ENCODE data around the gene USP15.

USP15 gene

DNA sequence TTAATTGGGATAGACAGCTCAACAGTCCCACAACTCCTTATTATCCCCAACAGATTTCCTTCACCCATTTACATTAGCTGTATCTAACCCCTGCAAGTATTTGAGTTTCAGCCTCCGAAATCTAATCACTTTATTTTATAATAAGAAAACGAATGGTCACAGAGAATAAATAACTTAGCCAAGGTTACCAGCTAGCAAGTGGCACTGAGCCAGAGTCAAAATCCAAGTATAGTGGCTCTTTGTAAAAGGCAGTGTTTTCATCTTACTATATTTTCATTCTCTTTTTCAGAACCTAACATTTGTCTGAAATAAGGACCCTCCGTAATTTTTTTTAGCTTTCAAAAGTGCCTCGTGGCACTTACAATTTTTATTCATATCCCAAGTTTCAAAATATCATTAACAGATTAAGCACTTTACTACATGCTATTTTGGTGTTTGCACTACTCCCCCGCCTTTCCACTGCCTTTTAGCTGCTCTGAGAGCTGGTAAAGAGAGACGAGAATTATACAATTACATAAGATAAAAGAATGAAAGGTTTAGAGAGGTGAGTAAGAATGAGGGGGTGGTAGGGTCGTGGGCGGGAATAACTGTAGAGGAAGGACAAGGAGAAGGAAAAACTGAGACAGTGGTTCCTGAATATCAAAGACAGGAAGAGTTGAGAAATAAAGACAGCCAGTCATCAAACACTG is 3.7 kb upstream of the USP15 start:
- FAIRE-seq (no peak), DNase-seq (ENCODE audit: insufficient read length, low spot score) (no peak)

DNA sequence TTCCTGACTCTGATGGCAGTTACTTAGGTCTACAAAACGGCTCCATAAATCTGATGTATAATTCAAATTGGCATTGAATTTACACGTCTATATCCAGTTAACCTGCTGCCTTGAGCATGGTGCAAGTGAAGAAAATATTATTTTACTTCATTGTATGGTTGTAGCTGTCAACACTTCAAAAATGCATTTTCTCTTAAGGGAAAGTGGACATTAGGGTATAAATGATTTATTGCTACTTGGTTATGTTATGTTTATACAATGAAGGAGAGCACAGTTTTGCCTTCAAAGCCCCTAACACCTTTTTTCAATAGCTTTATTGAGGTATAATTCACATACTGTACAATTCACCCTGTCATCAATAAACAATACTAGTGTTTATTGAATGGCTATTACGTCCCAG is 2.0 kb upstream of the USP15 start:
- FAIRE-seq, result no peak
- no peak for DNase-seq (ENCODE audit: insufficient read length, low spot score)

DNA sequence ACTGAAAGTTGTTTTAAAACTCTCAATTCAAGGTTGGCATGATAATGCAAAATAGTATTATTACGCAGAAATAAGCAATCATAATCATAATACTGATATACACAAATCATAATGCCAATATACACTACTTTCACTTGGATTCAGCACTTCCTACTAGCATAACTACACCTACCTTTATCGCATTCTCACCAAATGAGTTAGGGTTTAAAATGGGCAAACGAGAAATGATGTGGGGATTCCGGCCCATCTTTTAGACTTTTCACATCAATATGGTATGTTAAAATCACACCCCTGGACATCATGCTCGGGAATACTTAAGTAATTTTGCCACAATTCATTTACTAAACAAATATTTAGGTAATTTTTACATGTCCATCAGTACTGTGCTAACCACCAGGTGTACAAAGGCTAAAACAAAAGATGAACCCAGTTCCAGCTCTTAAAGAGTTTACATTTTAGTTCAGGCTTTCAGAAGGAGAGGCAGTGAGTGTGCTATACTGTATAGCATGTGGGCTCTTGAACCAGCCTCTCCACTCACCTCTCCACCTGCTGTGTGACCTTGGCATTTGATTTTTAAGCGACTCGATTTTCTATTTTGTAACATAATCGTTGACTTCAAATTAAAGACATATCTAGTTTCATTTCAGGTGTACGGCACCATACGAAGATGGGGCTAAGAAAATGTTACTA is 1.1 kb upstream of the USP15 start:
- DNase-seq (ENCODE audit: insufficient read length, low spot score) (no peak), FAIRE-seq (no peak)

DNA sequence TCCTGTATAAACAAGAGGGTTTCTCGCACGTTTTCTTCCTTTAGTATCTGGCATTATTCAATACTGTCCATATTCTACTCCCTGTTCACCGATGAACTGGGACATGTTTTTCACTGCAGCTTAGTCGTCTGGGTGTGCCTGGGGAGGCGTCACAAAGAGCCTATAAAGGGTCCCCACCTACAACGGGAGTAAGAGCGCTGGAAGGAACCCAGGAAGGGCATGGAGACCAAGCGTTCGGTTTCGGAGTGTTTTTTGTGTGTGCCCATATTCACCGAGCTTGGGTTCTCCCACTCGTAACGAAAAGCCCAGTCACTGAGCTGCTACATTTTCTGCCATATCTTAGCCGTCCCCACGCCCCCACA is 592 bp upstream of the USP15 start:
- FAIRE-seq (no peak), DNase-seq (ENCODE audit: insufficient read length, low spot score) (no peak)

DNA sequence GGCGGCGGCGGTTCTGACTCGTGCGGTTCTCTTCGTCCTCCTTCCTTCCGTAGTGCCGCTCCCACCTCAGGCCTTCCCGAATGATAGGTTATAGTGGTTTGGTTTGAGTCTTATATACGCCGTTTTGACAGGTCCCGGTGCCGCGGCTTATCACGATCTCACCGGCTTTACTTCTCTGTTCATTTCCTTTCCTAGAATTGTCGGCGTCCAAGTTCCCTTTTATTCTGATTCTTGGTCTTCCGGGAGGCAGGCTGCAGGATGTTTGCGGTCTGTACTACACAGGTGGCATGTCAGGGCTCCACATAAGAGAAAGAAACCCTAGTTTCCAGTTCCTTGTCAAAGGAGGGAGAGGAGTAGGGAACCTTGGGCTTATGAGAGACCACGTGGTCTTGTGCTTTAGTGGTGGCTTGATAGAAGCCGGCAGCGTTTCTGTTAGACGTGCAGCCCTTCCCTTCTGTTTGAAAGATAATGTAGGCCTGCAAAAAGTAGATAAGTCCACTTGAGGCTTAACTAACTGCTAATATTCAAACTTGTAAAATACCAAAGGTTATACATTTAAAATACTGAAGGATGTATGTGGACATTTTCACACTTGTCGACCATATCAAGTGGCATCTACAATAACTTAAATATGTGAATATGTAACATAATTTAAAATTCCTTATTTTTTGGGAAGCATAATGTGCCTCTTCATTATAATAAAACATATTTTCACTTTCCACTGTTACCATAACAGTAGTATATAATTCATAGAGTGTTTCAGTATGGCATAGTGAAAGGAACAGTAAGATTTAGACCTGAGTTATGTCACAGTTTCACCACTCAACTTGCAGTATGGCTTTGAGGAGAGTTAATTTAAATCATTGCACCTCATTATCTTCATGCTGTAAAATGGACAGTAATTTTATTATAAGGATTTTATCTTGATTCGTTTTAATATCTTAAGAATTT is 804 bp downstream of the USP15 start:
- FAIRE-seq (no peak), DNase-seq (ENCODE audit: insufficient read length, low spot score) (no peak)

DNA sequence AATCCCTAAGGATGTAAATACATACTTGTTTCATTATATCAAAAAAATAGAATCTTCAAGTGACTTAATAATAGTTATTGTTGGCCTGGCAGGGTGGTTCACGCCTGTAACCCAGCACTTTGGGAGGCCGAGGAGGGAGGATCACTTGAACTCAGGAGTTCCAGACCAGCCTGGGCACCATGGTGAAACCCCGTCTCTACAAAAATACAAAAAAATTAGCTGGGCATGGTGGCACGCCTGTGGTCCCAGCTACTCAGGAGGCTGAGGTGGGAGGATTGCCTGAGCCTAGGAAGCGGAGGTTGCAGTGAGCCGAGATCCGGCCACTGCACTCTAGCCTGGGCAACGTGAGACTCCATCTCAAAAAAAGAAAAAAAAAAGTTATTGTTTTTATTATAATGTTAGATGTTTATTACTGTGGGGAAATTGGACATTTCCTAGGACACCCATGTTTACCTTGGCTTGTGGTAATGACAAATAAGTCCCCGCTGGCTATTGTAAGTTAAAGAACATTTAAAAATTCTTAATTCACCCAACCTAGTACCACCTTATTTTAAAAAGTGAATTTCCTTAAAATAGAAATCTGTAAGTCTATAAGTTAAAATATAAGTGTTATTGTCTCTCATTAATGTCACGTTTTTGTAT is 1.8 kb downstream of the USP15 start:
- DNase-seq (ENCODE audit: insufficient read length, low spot score) (no peak), FAIRE-seq (no peak)

DNA sequence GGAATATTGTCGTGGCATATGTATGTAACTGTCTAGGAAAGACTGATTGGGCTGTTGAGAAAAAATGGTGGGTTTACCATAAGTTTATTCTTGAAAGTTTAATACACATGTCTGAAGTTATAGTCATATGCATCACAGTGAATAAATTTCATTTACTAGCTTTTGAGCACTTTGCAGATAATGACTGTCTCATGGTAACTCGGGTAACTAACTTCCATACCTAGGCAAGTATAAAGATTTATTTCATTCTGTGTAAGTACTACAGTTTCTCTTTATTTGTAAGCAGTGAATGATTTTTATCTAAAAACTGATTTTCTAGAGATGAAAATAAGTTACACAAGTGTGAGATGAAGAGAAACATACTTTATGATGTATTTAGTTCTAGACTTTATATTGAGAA is 3.0 kb downstream of the USP15 start:
- FAIRE-seq, result no peak

DNA sequence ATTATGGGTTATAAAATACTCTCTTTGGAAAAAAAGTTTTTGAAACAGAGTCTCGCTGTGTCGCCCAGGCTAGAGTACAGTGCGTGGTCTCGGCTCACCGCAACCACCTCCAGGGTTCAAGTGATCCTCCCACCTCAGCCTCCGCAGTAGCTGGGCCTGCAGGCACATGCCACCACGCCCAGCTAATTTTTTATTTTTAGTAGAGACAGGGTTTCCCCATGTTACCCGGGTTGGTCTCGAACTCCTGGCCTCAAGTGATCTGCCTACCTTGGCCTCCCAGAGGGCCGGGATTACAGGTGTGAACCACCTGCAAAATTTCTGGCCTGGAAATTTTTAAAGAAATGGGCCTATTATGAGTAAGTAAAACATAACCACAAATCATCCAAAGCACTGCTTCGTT is 3.8 kb downstream of the USP15 start:
- FAIRE-seq (no peak), DNase-seq (ENCODE audit: insufficient read length, low spot score) (no peak)

More for the DNA sequence above, 3.0 kb downstream of the USP15 start:
- no peak for DNase-seq (ENCODE audit: insufficient read length, low spot score)

DNA sequence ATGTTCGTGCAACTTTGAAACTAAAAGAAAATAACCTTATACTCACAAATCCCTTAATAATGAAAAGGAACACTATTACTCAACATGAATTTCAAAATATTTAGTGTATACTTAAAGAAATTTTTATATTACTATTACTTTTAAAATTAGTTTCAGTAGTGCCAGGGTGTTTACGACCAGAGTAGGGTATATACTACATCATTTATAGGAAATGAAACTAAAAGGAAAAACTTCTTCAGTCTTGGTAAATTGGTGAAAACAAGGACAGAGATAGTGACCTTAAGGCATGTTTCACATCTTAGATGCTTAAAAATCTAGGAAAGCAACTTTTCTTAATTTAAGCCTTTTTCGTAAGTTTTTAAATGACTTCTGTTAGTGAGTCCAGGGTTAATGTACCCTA is 4.5 kb downstream of the USP15 start:
- no peak for FAIRE-seq
- no peak for DNase-seq (ENCODE audit: insufficient read length, low spot score)

DNA sequence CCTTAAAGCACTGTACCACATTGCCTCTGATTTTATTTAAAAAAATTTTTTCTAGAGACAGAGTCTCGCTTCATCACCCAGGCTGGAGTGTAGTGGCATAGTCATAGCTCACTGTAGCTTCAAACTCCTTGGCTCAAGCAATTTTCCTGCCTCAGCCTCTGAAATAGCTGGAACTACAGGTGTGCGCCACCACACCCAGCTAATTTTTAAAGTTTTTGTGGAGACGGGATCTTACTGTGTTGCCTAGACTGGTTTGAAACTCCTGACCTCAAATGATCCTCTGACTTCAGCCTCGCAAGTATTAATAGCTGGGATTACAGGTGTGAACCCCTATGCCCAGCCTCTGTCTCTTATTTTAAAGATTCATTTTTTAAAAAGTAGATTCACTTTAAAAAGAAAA is 5.3 kb downstream of the USP15 start:
- DNase-seq (ENCODE audit: insufficient read length, low spot score) (no peak), FAIRE-seq (no peak)

DNA sequence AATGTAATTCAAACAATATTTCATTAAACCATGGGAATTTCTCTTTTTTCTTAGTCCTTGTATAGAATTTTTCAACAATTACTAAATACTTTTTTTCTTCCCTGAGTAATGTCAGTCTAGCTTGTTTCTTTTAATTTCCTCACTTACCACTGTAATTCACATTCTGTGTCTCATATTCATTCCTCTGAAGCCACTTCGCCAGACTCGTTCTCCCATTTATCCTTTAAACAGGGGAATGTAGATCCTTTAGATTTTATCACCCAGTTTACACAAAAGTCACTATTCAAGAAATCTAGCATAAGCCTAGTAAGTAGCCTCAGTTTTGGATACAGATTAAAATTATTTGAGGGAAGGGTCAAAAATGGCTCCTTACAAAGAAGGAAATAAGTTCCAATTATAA is 6.8 kb downstream of the USP15 start:
- DNase-seq (ENCODE audit: insufficient read length, low spot score) (no peak), FAIRE-seq (no peak)

DNA sequence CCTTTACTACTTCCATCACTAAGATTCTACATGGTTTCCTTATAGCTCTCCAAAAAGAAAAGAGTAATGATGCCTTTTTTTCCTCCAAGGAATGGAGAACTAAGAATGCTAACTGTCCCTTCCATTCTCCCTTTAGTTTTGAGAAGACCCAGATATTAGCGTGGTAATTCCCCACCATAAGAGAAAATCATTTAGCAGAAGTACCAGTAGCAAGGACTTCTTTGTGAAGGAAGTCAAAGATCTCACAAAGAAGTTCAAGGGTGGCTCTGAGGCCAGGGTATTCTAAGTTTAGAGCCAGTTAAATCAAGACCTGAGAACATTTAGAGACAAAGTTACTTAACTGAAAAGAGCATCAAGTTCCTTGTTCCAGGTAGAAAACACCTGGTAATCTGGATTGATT is 7.3 kb downstream of the USP15 start:
- FAIRE-seq (no peak), DNase-seq (ENCODE audit: insufficient read length, low spot score) (no peak)

DNA sequence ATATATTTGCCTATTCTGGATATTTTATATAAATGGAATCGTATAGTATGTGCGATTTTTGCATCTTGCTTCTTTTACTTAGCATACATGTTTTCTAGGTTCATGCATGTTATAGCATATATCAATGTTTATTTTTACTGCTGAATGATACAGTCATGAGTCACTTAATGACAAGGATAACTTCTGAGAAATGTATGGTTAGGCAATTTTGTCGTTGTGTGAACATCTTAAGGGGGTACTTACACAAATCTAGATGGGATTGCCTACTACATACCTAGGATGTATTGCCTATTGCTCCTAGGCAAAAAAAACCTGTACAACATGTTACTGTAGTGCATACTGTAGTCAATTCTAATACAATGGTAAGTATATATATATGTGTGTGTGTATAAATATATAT is 8.8 kb downstream of the USP15 start:
- DNase-seq (ENCODE audit: insufficient read length, low spot score), result no peak
- no peak for FAIRE-seq

DNA sequence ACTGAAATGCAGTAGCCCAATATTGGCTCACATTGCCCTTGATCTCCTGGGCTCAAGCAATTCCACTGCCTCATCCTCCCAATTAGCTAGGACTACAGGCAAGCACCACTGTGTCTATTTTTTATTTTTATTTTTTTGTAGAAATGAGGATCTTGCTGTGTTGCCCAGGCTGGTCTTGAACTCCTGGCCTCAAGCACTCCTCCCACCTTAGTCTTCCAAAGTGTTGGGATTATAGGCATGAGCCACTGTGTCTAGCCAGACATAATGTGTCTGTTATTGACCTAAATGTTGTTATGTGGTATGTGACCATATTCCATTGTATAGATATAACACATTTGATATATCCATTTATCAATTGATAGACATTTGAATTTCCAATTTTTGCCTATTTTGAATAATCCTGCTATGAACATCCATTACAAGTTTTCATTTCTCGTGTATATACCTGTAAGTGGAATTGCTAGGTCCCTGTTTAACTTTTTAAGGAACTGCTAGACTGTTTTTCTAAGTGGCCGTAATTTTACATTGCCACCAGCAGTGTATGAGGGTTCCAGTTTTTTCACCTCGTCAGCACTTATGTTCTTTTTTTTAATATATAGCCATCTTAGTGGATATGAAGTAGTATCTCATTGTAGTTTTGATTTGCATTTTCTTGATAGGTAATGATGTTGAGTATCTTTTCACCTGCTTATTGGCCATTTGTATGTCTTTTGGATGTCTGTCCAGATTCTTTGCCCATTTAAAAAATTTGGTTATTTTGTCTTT is 9.4 kb downstream of the USP15 start:
- no peak for DNase-seq (ENCODE audit: insufficient read length, low spot score)
- FAIRE-seq, result no peak

DNA sequence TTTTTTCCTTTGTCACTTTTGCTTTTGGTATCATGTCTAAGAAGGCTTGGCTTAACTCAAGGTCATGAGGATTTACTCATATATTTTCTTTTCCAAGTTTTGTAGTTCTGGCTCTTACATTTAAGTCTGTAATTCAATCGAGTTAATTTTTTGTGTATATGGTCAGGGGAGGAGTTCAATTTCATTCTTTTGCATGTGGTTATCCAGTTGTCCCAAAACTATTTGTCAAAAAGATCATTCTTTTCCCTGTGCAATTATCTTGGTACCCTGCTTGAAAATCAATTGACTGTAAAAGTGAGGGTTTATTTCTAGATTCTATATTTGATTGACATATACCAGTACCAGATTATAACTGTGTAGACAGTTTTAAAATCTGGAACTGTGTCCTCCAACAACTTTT is 10.2 kb downstream of the USP15 start:
- no peak for FAIRE-seq
- no peak for DNase-seq (ENCODE audit: insufficient read length, low spot score)

DNA sequence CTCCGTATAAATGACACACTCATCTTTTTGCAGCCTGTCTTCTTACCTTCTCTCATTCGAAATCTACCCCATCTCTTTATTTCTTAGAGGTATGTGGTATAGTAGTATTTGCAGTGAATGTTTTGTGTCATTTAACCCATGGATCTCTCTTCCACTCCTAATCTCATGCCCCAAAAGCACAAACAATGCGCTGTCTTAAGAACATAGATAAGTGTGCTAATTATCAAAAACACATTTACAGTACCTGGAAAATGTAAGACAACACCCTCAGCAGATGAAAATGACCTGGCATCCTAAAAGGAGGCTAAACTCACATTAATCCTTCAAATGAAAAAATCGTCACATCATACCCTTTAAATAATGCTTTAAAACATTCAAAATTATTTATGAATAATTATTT is 10.7 kb downstream of the USP15 start:
- DNase-seq (ENCODE audit: insufficient read length, low spot score), result no peak
- FAIRE-seq, result no peak

DNA sequence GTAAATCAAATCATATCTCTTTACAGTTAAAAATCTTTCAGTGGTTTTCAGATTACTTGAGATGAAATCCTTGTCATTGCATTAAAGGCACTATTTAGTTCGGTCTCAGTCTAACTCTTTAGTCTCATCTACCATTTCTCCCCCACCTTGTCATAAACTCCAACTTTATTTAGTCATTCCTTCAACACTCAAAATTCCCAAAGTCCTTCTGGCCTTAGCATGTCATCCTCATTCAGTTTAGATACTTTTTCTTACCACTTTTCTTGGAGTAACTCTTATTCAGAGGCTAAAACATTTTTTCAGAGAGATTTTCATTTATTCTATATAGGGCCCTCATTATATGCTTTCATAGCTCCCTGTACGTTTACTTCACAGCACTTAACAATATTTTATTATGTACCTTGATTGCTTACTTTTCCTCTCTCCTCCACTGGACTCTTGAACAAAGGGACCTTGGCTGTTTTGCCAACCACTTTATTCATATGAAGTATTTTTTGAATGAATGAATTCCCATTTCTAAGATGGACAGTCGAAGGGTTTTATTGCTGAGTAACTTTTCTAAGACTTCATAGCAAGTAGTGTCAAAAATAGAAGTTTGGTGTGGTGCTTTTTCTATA is 12.8 kb downstream of the USP15 start:
- FAIRE-seq (no peak), DNase-seq (ENCODE audit: insufficient read length, low spot score) (no peak)

DNA sequence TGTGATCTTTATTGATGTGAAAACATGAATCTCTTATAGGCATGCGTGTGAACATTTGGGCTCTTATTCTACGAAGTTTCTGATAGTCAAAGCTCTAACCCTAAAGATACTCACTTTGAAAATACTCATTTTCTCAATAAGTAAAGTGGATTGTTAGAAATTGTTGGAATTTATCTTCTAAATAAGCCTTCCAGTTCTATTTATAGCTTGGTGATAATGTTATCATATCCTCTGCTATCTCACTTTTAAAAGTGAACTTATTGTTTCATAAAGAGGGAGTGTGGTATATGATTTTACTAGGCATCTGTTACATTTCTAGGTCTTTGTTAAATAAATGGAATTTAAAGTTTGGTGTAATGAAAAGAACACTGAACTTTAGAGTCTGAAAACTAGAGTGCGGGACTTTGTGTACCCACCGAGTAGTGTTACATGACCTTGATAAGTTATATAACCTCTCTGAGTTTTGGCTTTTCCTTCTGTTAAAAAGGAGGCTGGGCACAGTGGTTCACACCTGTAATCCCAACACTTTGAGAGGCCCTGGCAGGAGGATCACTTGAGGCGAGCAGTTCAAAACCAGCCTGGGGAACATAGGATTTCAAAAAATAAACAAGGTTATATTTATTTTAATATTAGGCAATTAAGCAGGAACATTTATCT is 13.6 kb downstream of the USP15 start:
- no peak for DNase-seq (ENCODE audit: insufficient read length, low spot score)
- no peak for FAIRE-seq

DNA sequence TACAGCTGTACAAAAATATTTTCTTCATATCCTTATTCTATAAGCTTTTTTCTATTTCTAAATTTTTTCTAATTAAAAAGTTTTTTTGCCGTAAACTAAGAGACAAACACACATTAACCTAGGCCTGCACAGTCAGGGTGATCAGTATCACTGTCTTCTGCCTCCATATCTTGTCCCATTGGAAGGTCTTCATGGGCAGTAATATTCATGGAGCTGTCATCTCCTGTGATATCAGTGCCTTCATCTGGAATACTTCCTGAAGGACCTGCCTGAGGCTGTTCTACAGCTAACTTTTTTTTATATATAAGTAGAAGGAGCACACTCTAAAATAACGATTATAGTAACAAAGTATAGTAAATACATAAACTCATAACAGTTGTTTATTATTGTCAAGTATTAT is 17.8 kb downstream of the USP15 start:
- FAIRE-seq (no peak), DNase-seq (ENCODE audit: insufficient read length, low spot score) (no peak)

DNA sequence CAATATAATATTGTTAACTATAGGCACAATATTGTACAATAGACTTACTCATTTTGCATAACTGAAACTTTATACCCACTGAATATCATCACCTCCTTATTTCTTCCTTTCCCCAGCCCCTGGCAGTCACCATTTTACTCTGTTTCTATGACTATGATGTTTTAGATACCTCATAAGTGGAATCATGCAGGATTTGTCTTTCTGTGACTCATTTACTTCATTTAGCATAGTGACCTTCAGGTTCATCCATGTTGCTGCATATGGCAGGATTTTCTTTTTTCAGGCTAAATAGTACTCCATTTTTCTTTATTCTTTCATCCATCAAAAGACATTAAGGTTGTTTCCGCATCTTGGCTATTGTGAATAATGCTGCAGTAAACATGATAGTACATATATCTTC is 18.9 kb downstream of the USP15 start:
- DNase-seq (ENCODE audit: insufficient read length, low spot score), result no peak
- FAIRE-seq, result no peak

All from HTR-8/SVneo (cell line).